ENCODE results near the gene REEP5. TPM values are rescaled to one million over a fixed set of nuclear protein-coding genes. Genes with fewer than 3 reads are reported as not detected.

Gene REEP5
- total and polyA plus RNA-seq, 2 of the 4 experiments (the other 2 are of a cell fraction): 49.3 to 82.0 TPM

GRCh38 chr5:112918136-112918535, 3.9 kb downstream of the REEP5 start:
- H4K20me1 ChIP-seq (ENCODE audit: insufficient read depth, low read length): peaks cover 57% of the 10 kb centered on the region
- in situ Hi-C loops (cut with MboI; ENCODE audit: low sequenced_read_pairs): no loop called here

More at GRCh38 chr5:112918136-112918535, 3.9 kb downstream of the REEP5 start:
- Histone ChIP-seq H4K8ac (ENCODE audit: low read depth in 2 of 2, low read length in 2 of 2) (no peak overlapping the region), H2BK5ac (ENCODE audit: low read depth, low read length, poor library complexity, severe bottlenecking) (no peak overlapping the region), H3K79me1 (ENCODE audit: low read depth in 1 of 2, low read length in 2 of 2) (peaks cover 27 to 68% of the 10 kb centered on the region in 2 experiments), H3K23ac (ENCODE audit: low read depth, low read length) (no peak overlapping the region), H4K5ac (ENCODE audit: low read depth, low read length) (no peak overlapping the region), H2BK20ac (ENCODE audit: low read depth, low read length) (no peak overlapping the region), H4K91ac (ENCODE audit: insufficient read depth, low read depth, low read length) (no peak overlapping the region), H3K36me3 (ENCODE audit: control insufficient read depth, insufficient read depth, low read length) (peaks cover 19% of the 10 kb centered on the region), H3K56ac (ENCODE audit: extremely low read depth, insufficient read depth, low read length) (no peak overlapping the region), H3K9me1 (ENCODE audit: insufficient read depth, low read length) (peaks cover 14% of the 10 kb centered on the region), H3K4me1 (ENCODE audit: control insufficient read depth, insufficient read depth, low read length) (peaks cover 9% of the 10 kb centered on the region), H3K4me3 (ENCODE audit: insufficient read depth, low read depth, low read length) (no peak overlapping the region), H2BK120ac (ENCODE audit: low read depth, low read length) (no peak overlapping the region), H3K4ac (ENCODE audit: low read depth, low read length) (no peak overlapping the region), H3K27ac (ENCODE audit: insufficient read depth, low read length) (no peak overlapping the region), H2AK5ac (ENCODE audit: low read depth, low read length) (no peak overlapping the region), H3K18ac (ENCODE audit: low read depth, low read length) (no peak overlapping the region), H3K9me3 (ENCODE audit: control insufficient read depth, insufficient read depth, low read length) (no peaks in the 10 kb centered on the region), H2BK15ac (ENCODE audit: low read depth, low read length) (no peak overlapping the region), H2AK9ac (replicated peaks; ENCODE audit: low read depth, low read length, poor library complexity) (no peak overlapping the region), H3K14ac (replicated peaks; ENCODE audit: low read depth, low read length) (no peak overlapping the region), H3K9ac (ENCODE audit: low read depth, low read length) (no peak overlapping the region), H2AFZ (replicated peaks; ENCODE audit: low read length, poor library complexity) (no peak overlapping the region), H3K27me3 (ENCODE audit: control insufficient read depth, insufficient read depth, low read length) (peaks cover 2% of the 10 kb centered on the region; the same call in 1 of the 2 replicates), H3K4me2 (ENCODE audit: low read depth, low read length) (no peak overlapping the region)
- 76% methylated on average over 2 of the region's 3 CpGs; no CpG with 5 or more reads in 1 of the 2 experiments for WGBS, 2 experiments (ENCODE audit: extremely low coverage in 2 of 2, insufficient read length in 1 of 2)
- DNase-seq: no peak
- dilution Hi-C loops (cut with HindIII; ENCODE audit: low sequenced_read_pairs, unreplicated experiment) (no loop called here), intact Hi-C loops (cut with micrococcal nuclease) (no loop called here)
- TF ChIP-seq POLR2A (IDR thresholded peaks at IDR 0.05; ENCODE audit: low read depth, low read length): no peak
- TF ChIP-seq RCOR1 (IDR thresholded peaks at IDR 0.05; ENCODE audit: insufficient replicate concordance, low read length): no peak
- TF ChIP-seq MXI1 (IDR thresholded peaks at IDR 0.05; ENCODE audit: borderline replicate concordance, low read depth, low read length): no peak
- TF ChIP-seq CEBPB (IDR thresholded peaks at IDR 0.05; ENCODE audit: low read depth, low read length): no peak
- no peak for TF ChIP-seq CTCF (conservative IDR thresholded peaks at IDR 0.05; ENCODE audit: low read depth, low read length)
- no peak for TF ChIP-seq NFE2L2 (IDR thresholded peaks at IDR 0.05; ENCODE audit: low read depth, low read length)
- no peak for TF ChIP-seq FOS (IDR thresholded peaks at IDR 0.05; ENCODE audit: low read depth, low read length)
- TF ChIP-seq RFX5 (IDR thresholded peaks at IDR 0.05; ENCODE audit: low read depth, low read length): no peak
- no peak for TF ChIP-seq CHD1 (IDR thresholded peaks at IDR 0.05; ENCODE audit: low read depth, low read length)
- TF ChIP-seq MAFK (IDR thresholded peaks at IDR 0.05; ENCODE audit: low read depth, low read length): no peak
- no peak for TF ChIP-seq USF2 (IDR thresholded peaks at IDR 0.05; ENCODE audit: low read depth, low read length)
- no peak for TF ChIP-seq ELK1 (IDR thresholded peaks at IDR 0.05; ENCODE audit: borderline replicate concordance, low read depth, low read length)
- CTCF ChIA-PET: no interaction called here
- no TSS peak for BruUV-seq (replicated peaks)
- ATAC-seq (ENCODE audit: low read depth): no peak
- POLR2A ChIA-PET (ENCODE audit: unreplicated experiment): no interaction called here
